ENCODE data around the gene ANAPC13. TPM values are rescaled to one million over a fixed set of nuclear protein-coding genes. Genes with fewer than 3 reads are reported as not detected.

ANAPC13 gene
- total RNA-seq, 1 experiment from 2014 or later = 35.7 TPM

DNA sequence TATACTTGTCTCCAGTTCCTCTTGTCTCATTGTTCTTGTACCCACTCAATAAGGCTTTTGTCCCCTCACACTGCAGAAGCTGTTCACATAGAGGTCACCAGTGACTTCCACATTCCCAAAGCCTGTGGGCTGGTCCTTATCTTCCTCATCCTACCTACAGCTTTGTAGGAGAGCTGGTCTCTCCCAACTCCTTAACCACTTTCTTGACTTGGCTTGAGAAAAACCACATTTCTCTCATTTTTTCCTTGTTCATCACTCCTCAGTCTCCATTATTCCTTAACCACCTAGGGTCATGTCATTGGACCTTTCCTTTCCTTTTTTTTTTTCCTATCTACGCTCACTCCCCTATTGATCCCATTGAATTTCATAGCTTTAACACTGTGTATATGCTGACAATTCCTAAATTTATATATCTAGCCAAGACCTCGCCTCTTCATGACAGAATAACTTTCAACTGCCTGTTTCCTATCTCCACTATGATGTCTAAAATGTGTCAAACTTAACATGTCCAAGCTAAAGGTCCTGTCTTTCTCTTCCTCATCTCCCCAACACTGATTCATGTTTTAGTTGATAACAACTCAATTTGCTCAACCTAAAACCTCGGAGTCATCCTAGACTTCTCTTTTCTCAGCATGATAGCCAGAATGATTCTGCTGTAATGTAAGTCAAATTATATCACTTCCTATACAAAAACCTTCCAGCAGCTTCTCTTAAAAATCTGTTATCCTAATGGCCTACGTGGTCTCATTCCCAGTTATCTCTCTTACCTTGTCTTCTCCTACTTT lies 49.6 kb upstream of the ANAPC13 start (continued):
- TF ChIP-seq, protein P1, sequence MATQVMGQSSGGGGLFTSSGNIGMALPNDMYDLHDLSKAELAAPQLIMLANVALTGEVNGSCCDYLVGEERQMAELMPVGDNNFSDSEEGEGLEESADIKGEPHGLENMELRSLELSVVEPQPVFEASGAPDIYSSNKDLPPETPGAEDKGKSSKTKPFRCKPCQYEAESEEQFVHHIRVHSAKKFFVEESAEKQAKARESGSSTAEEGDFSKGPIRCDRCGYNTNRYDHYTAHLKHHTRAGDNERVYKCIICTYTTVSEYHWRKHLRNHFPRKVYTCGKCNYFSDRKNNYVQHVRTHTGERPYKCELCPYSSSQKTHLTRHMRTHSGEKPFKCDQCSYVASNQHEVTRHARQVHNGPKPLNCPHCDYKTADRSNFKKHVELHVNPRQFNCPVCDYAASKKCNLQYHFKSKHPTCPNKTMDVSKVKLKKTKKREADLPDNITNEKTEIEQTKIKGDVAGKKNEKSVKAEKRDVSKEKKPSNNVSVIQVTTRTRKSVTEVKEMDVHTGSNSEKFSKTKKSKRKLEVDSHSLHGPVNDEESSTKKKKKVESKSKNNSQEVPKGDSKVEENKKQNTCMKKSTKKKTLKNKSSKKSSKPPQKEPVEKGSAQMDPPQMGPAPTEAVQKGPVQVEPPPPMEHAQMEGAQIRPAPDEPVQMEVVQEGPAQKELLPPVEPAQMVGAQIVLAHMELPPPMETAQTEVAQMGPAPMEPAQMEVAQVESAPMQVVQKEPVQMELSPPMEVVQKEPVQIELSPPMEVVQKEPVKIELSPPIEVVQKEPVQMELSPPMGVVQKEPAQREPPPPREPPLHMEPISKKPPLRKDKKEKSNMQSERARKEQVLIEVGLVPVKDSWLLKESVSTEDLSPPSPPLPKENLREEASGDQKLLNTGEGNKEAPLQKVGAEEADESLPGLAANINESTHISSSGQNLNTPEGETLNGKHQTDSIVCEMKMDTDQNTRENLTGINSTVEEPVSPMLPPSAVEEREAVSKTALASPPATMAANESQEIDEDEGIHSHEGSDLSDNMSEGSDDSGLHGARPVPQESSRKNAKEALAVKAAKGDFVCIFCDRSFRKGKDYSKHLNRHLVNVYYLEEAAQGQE (IDR thresholded peaks at IDR 0.05; ENCODE audit: low read depth) = no peak
- TF ChIP-seq CBX3 (IDR thresholded peaks at IDR 0.05; ENCODE audit: low read depth) (no peak), EZH2phosphoT487 (IDR thresholded peaks at IDR 0.05; ENCODE audit: borderline replicate concordance) (no peak), JUND (IDR thresholded peaks at IDR 0.05) (no peak), CEBPB (IDR thresholded peaks at IDR 0.05; ENCODE audit: low read depth) (no peak)

DNA sequence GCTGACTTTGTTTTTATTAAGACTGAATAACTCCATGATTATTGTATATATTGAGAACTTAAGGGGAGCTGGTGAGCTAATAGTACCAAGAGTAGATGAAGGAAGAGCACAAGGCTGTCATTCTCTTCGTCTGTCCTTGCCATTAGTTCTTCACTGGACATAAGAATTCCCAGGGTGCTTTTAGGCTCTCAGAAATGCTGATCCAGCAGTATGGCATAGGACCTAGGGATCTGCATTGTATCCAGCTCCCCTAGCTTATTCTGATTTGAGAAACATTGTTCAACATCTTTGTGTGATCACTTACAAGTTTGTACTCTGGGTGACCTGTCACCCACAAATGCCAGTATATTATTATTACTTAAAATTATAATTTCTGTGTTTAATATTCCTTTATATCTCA lies 47.7 kb upstream of the ANAPC13 start:
- Histone ChIP-seq H3K27ac (ENCODE audit: low read depth, low read length) (no peak overlapping the region), H2AFZ (ENCODE audit: low read depth, low read length, poor library complexity, severe bottlenecking) (no peak overlapping the region), H3K4me2 (ENCODE audit: low read length) (no peak overlapping the region), H3K27me3 (ENCODE audit: insufficient read depth, low read length) (no peaks in the 10 kb centered on the region), H3K36me3 (ENCODE audit: control insufficient read depth in 1 of 2, insufficient read depth in 2 of 2, low read length in 2 of 2) (no peaks in the 10 kb centered on the region), H4K20me1 (ENCODE audit: insufficient read depth) (no peaks in the 10 kb centered on the region), H3K4me1 (ENCODE audit: control insufficient read depth in 1 of 2, insufficient read depth in 2 of 2, low read length in 2 of 2) (no peaks in the 10 kb centered on the region), H3K4me3 (replicated peaks in 1 of 2; ENCODE audit: low read depth in 1 of 2, low read length in 2 of 2) (no peak overlapping the region), H3K9me2 (ENCODE audit: insufficient read depth) (no peaks in the 10 kb centered on the region), H3K9me3 (ENCODE audit: control insufficient read depth in 1 of 2, insufficient read depth in 1 of 2, low read depth in 1 of 2, low read length in 2 of 2) (no peaks in the 10 kb centered on the region), H3K79me2 (ENCODE audit: insufficient read depth, low read length) (no peaks in the 10 kb centered on the region), H3K9ac (ENCODE audit: low read length) (no peak overlapping the region)
- ChIA-PET RAD21 (ENCODE audit: low non-redundant PET in 1 of 2, low total read pairs in 2 of 2, uncharacterized antibody in 2 of 2, unreplicated experiment in 2 of 2) (no interaction called here), POLR2A (no interaction called here), CTCF (no interaction called here)
- no TSS peak for BruUV-seq (replicated peaks)
- ATAC-seq = no peak
- DNase-seq (ENCODE audit: low read depth, low spot score) = no peak
- intact Hi-C loops (cut with micrococcal nuclease) = no loop called here
- no peak for TF ChIP-seq RAD21 (IDR thresholded peaks at IDR 0.05; ENCODE audit: low read depth)
- no peak for TF ChIP-seq POLR2AphosphoS5 (IDR thresholded peaks at IDR 0.05; ENCODE audit: low read depth, low read length)
- TF ChIP-seq FOSL1 (IDR thresholded peaks at IDR 0.05; ENCODE audit: low read depth) = no peak
- TF ChIP-seq SIN3A (IDR thresholded peaks at IDR 0.05; ENCODE audit: low read depth) = no peak
- no peak for TF ChIP-seq EZH2phosphoT487 (IDR thresholded peaks at IDR 0.05; ENCODE audit: borderline replicate concordance)
- no peak for TF ChIP-seq ELF1 (IDR thresholded peaks at IDR 0.05; ENCODE audit: borderline replicate concordance, low read depth)
- TF ChIP-seq CEBPB (IDR thresholded peaks at IDR 0.05; ENCODE audit: low read depth) = no peak
- no peak for TF ChIP-seq EGR1 (IDR thresholded peaks at IDR 0.05; ENCODE audit: low read depth)
- TF ChIP-seq, protein P1 (IDR thresholded peaks at IDR 0.05; ENCODE audit: low read depth) = no peak
- TF ChIP-seq YY1 (IDR thresholded peaks at IDR 0.05; ENCODE audit: extremely low read depth, insufficient replicate concordance, low read depth, low read length) = no peak
- no peak for TF ChIP-seq CBX3 (IDR thresholded peaks at IDR 0.05; ENCODE audit: low read depth)
- no peak for TF ChIP-seq SP1 (IDR thresholded peaks at IDR 0.05; ENCODE audit: low read depth)
- no peak for TF ChIP-seq TCF7L2 (IDR thresholded peaks at IDR 0.05; ENCODE audit: borderline replicate concordance, extremely low read depth, insufficient read depth, insufficient read length)
- TF ChIP-seq, protein P2, sequence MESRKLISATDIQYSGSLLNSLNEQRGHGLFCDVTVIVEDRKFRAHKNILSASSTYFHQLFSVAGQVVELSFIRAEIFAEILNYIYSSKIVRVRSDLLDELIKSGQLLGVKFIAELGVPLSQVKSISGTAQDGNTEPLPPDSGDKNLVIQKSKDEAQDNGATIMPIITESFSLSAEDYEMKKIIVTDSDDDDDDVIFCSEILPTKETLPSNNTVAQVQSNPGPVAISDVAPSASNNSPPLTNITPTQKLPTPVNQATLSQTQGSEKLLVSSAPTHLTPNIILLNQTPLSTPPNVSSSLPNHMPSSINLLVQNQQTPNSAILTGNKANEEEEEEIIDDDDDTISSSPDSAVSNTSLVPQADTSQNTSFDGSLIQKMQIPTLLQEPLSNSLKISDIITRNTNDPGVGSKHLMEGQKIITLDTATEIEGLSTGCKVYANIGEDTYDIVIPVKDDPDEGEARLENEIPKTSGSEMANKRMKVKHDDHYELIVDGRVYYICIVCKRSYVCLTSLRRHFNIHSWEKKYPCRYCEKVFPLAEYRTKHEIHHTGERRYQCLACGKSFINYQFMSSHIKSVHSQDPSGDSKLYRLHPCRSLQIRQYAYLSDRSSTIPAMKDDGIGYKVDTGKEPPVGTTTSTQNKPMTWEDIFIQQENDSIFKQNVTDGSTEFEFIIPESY (IDR thresholded peaks at IDR 0.05; ENCODE audit: extremely low read depth, insufficient replicate concordance, low read length) = no peak

Data from HCT116 (cell line).